Panc1 (cell line): Measurements from ENCODE around the gene CYB5B. TPM values are rescaled to one million over a fixed set of nuclear protein-coding genes. Genes with fewer than 3 reads are reported as not detected.

Experiments
- ATAC-seq: fragments of 200-7000 bp; cut with Tn5 transposase; 2 replicates; pipeline ENCODE4 v1.9.1; 2020; ENCODE audit warnings: mild to moderate bottlenecking, moderate library complexity
- BruUV-seq: library from RNA; stranded (reverse); fragments of 400-500 nt; replicated peaks from 2 replicates; lab custom pipeline; 2021; lab: Mats Ljungman, UMichigan
- CTCF ChIA-PET: fragments of 300-600 bp; sonication (Branson Sonifier 250); formaldehyde crosslinking; loops from one replicate; lab custom pipeline; 2022; ENCODE audit warnings: antibody characterized with exemption; lab: Charles Lee
- POLR2A ChIA-PET: fragments of 300-600 bp; sonication (Branson Sonifier 250); formaldehyde crosslinking; loops from one replicate; lab custom pipeline; 2022; ENCODE audit warnings: antibody characterized with exemption; lab: Charles Lee
- DNase-seq: peaks from one replicate; pipeline ENCODE4 v3.0.0-alpha.2; 2010; ENCODE audit warnings: low read depth, low spot score
- H3K27ac ChIP-seq: 2 replicates; pipeline ENCODE4 v1.5.1; 2011; ENCODE audit warnings: mild to moderate bottlenecking, low read length, inconsistent platforms
- H3K27me3 ChIP-seq: fragments of 200-500 bp; sonication (Bioruptor generic); 2 replicates; pipeline ENCODE4 v1.6.0; 2014; ENCODE audit warnings: low read length, inconsistent platforms; ENCODE audit not compliant: control insufficient read depth, insufficient read depth
- H3K36me3 ChIP-seq: fragments of 200-500 bp; sonication (Bioruptor generic); 2 replicates; pipeline ENCODE4 v1.5.1; 2014; ENCODE audit warnings: inconsistent platforms, mild to moderate bottlenecking, low read length, moderate library complexity; ENCODE audit not compliant: control insufficient read depth, insufficient read depth
- H3K4me1 ChIP-seq: 2 replicates; pipeline ENCODE4 v1.5.1; 2011; ENCODE audit warnings: inconsistent platforms, mild to moderate bottlenecking, low read length, moderate library complexity; ENCODE audit not compliant: control insufficient read depth, insufficient read depth
- H3K4me3 ChIP-seq, 2 experiments: 2 replicates each; pipeline ENCODE4 v1.5.1; 2011 to 2012; ENCODE audit warnings: low read depth in 2 of 2, low read length in 2 of 2, mild to moderate bottlenecking in 2 of 2, inconsistent platforms in 1 of 2, moderate library complexity in 1 of 2
- H3K9me3 ChIP-seq: fragments of 200-500 bp; sonication (Bioruptor generic); 2 replicates; pipeline ENCODE4 v1.5.1; 2014; ENCODE audit warnings: low read depth, mild to moderate bottlenecking, inconsistent platforms, low read length, moderate library complexity; ENCODE audit not compliant: control insufficient read depth, insufficient read depth
- CTCF ChIP-seq: fragments of 450-650 bp; IDR thresholded peaks from 2 replicates; pipeline ENCODE4 v1.5.1; 2017; ENCODE audit warnings: mild to moderate bottlenecking
- POLR2AphosphoS5 ChIP-seq: IDR thresholded peaks from 2 replicates; pipeline ENCODE4 v1.6.1; 2012; ENCODE audit warnings: mild to moderate bottlenecking, low read depth, low read length, moderate library complexity
- REST ChIP-seq, 2 experiments: IDR thresholded peaks; 2 replicates each; pipeline ENCODE4 v1.6.1; 2011 to 2012; ENCODE audit warnings: low read depth in 2 of 2, control low read depth in 1 of 2, low read length in 1 of 2, mild to moderate bottlenecking in 1 of 2, moderate library complexity in 1 of 2; ENCODE audit not compliant: insufficient read depth in 1 of 2
- SIN3A ChIP-seq: IDR thresholded peaks from 2 replicates; pipeline ENCODE4 v1.6.1; 2012; ENCODE audit warnings: low read depth, mild to moderate bottlenecking, low read length, moderate library complexity, borderline replicate concordance; ENCODE audit not compliant: insufficient read depth
- TCF7L2 ChIP-seq: IDR thresholded peaks from 2 replicates; pipeline ENCODE4 v1.6.1; 2011; ENCODE audit warnings: mild to moderate bottlenecking, low read depth, low read length, inconsistent platforms
- in situ Hi-C: cut with HindIII; loops from 2 replicates; pipeline ENCODE4 v1.10.0; 2016; ENCODE audit warnings: low sequenced_read_pairs, low pct_unique_long_range_greater_than_20kb
- intact Hi-C: fragments of 100-400 bp; cut with micrococcal nuclease; formaldehyde crosslinking; loops from one replicate; pipeline ENCODE4 v1.10.0; 2022; ENCODE audit not compliant: unreplicated experiment
- total RNA-seq: library from RNA; stranded (reverse); gene quantifications from one replicate; pipeline ENCODE4 v1.2.1, GENCODE V29; 2021; ENCODE audit not compliant: unreplicated experiment

The CYB5B gene
- total RNA-seq, 1 experiment from 2014 or later, result 326 TPM

- in situ Hi-C loops (no loop called here), intact Hi-C loops (no loop called here)
- DNase-seq (no peak), ATAC-seq (peak; percentile 40; the same call in 1 of the 2 replicates)
- Histone ChIP-seq H3K27me3 (no peaks in the 10 kb centered on the region), H3K4me3 (no peak overlapping the region), H3K36me3 (peaks cover 25% of the 10 kb centered on the region), H3K27ac (peak overlapping the region; percentile 81), H3K9me3 (no peaks in the 10 kb centered on the region), H3K4me1 (peaks cover 49% of the 10 kb centered on the region)
- ChIA-PET POLR2A (no interaction called here), CTCF (no interaction called here)
- BruUV-seq, result no TSS peak
- TF ChIP-seq POLR2AphosphoS5 (no peak), CTCF (no peak), TCF7L2 (no peak), REST (IDR thresholded peaks at IDR 0.05; ENCODE audit: insufficient read depth in 1 of 2, low read depth in 2 of 2, low read length in 1 of 2) (no peak), SIN3A (no peak)
Measured at GRCh38 chr16:69465881-69466280, 41.5 kb downstream of the CYB5B start.

GRCh38 chr16:69466547-69466946 is 42.1 kb downstream of the CYB5B start:
- POLR2A ChIA-PET, result no interaction called here

More at GRCh38 chr16:69466547-69466946, 42.1 kb downstream of the CYB5B start:
- H3K27ac ChIP-seq, result peak overlapping the region; percentile 81
- no peaks in the 10 kb centered on the region for H3K9me3 ChIP-seq
- TF ChIP-seq CTCF (no peak), SIN3A (no peak), REST (IDR thresholded peaks at IDR 0.05; ENCODE audit: insufficient read depth in 1 of 2, low read depth in 2 of 2, low read length in 1 of 2) (no peak), POLR2AphosphoS5 (no peak), TCF7L2 (no peak)
- ATAC-seq (no peak), DNase-seq (no peak)
- in situ Hi-C loops, result no loop called here
- no peak overlapping the region for H3K4me3 ChIP-seq
- H3K36me3 ChIP-seq, result peaks cover 22% of the 10 kb centered on the region
- H3K4me1 ChIP-seq, result peaks cover 49% of the 10 kb centered on the region
- BruUV-seq, result no TSS peak
- no peaks in the 10 kb centered on the region for H3K27me3 ChIP-seq
- CTCF ChIA-PET, result no interaction called here
- intact Hi-C loops, result no loop called here
